ENCODE measurements around the gene ISL1.

DNA sequence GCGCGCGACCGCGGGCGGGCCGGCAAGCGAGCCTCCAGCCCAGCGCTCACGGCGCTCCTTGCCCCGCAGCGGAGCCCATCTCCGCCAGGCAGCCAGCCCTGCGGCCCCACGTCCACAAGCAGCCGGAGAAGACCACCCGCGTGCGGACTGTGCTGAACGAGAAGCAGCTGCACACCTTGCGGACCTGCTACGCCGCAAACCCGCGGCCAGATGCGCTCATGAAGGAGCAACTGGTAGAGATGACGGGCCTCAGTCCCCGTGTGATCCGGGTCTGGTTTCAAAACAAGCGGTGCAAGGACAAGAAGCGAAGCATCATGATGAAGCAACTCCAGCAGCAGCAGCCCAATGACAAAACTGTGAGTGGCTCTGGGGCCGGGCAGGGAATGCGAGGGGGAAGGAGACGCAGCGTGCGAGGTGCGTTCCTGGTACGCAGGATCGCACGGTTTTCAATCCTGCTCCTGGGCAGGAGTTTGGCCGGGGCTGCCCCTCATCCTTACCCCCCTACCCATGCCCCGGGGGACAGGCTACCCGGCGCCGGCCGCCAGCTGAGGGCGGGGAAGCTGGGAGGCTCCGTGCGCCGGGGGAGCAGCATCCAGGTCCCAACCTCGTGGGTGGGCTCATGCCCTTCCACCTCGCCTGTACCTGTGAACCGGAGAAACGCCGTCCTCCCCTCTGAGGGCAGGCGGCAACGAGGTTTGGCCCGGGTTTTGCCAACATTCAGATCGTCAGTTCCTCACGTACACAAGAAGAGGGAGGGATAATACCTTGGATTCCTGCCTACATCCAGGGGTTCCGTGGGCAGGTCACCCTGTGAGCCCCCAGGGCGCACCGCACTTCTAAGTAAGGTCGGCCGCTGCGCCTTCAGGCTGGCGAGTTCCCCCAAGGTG lies 6.6 kb downstream of the ISL1 start:
- TF ChIP-seq RAD21 (IDR thresholded peaks at IDR 0.05; ENCODE audit: low read depth) (no peak), CREB1 (IDR thresholded peaks at IDR 0.05; ENCODE audit: low read depth) (no peak), TAF1 (IDR thresholded peaks at IDR 0.05; ENCODE audit: low read depth) (no peak), CEBPB (IDR thresholded peaks at IDR 0.05) (no peak), EP300 (IDR thresholded peaks at IDR 0.05; ENCODE audit: borderline replicate concordance) (no peak), EGR1 (IDR thresholded peaks at IDR 0.05) (no peak)
- TF ChIP-seq, protein P1, sequence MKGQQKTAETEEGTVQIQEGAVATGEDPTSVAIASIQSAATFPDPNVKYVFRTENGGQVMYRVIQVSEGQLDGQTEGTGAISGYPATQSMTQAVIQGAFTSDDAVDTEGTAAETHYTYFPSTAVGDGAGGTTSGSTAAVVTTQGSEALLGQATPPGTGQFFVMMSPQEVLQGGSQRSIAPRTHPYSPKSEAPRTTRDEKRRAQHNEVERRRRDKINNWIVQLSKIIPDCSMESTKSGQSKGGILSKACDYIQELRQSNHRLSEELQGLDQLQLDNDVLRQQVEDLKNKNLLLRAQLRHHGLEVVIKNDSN (IDR thresholded peaks at IDR 0.05): no peak
- TF ChIP-seq, protein P2, sequence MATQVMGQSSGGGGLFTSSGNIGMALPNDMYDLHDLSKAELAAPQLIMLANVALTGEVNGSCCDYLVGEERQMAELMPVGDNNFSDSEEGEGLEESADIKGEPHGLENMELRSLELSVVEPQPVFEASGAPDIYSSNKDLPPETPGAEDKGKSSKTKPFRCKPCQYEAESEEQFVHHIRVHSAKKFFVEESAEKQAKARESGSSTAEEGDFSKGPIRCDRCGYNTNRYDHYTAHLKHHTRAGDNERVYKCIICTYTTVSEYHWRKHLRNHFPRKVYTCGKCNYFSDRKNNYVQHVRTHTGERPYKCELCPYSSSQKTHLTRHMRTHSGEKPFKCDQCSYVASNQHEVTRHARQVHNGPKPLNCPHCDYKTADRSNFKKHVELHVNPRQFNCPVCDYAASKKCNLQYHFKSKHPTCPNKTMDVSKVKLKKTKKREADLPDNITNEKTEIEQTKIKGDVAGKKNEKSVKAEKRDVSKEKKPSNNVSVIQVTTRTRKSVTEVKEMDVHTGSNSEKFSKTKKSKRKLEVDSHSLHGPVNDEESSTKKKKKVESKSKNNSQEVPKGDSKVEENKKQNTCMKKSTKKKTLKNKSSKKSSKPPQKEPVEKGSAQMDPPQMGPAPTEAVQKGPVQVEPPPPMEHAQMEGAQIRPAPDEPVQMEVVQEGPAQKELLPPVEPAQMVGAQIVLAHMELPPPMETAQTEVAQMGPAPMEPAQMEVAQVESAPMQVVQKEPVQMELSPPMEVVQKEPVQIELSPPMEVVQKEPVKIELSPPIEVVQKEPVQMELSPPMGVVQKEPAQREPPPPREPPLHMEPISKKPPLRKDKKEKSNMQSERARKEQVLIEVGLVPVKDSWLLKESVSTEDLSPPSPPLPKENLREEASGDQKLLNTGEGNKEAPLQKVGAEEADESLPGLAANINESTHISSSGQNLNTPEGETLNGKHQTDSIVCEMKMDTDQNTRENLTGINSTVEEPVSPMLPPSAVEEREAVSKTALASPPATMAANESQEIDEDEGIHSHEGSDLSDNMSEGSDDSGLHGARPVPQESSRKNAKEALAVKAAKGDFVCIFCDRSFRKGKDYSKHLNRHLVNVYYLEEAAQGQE (IDR thresholded peaks at IDR 0.05; ENCODE audit: low read depth): no peak
